GM12892 (cell line): ENCODE measurements around the gene NAPSA.
"Not testable (repeated sequence)": the region's sequence is repeated elsewhere in the genome, so short reads cannot be mapped to it uniquely, and the experiment has no call there.

Source experiments
- DNase-seq: peaks from one replicate; pipeline ENCODE4 v3.0.0; 2011; ENCODE audit not compliant: insufficient read length
- FAIRE-seq: peaks from 2 replicates; lab custom pipeline; 2011; peaks lifted over from hg19 to GRCh38; lab: Jason Lieb, UNC
- POLR2A ChIP-seq: IDR thresholded peaks from 2 replicates; pipeline ENCODE4 v1.6.1; 2011; ENCODE audit warnings: low read depth, low read length, control low read depth
- POLR2AphosphoS5 ChIP-seq: IDR thresholded peaks from 2 replicates; pipeline ENCODE4 v1.6.1; 2011; ENCODE audit warnings: low read depth, low read length, control low read depth
- TAF1 ChIP-seq: IDR thresholded peaks from 2 replicates; pipeline ENCODE4 v1.6.1; 2011; ENCODE audit warnings: low read depth, mild to moderate bottlenecking, control low read depth, low read length, borderline replicate concordance

Gene NAPSA

GRCh38 chr19:50371914-50372475, 6.6 kb upstream of the NAPSA start:
- no peak for TF ChIP-seq POLR2A
- TF ChIP-seq POLR2AphosphoS5 = no peak
- no peak for TF ChIP-seq TAF1
- FAIRE-seq = no peak

GRCh38 chr19:50368649-50369570, 3.5 kb upstream of the NAPSA start:
- DNase-seq = no peak
- peak; percentile 96 for FAIRE-seq

More at GRCh38 chr19:50371914-50372475, 6.6 kb upstream of the NAPSA start:
- DNase-seq = no peak

GRCh38 chr19:50362656-50363424, 2.6 kb downstream of the NAPSA start:
- DNase-seq (no peak), FAIRE-seq (peak; percentile 50)
- TF ChIP-seq POLR2A = no peak
- TF ChIP-seq TAF1 = no peak
- no peak for TF ChIP-seq POLR2AphosphoS5

More at GRCh38 chr19:50368649-50369570, 3.5 kb upstream of the NAPSA start:
- TF ChIP-seq TAF1 (0 out of 2 replicates have a peak, but pooled peaks have one; percentile 52), POLR2AphosphoS5 (0 out of 2 replicates have a peak, but pooled peaks have one; percentile 13), POLR2A (peak; percentile 53; the same call in 1 of the 2 replicates)

DNA sequence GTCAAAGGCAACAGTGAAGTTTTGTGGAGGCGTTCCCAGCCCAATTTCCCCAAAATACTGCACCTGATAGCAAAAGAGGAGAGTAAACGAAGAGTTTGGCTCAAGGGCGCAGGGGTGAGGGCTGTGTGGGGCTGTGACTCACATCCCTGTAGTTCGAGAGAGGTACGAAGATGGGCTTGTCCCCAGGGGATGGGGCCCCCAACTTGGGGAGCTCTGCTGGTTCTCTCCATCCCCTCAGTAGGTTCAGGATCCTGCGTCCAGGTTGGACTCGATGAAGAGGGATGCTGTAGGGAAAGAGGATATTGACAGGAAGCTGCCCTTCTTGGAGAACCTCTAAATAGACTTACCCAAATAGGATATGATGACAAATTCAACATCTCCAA, 3.4 kb downstream of the NAPSA start:
- no peak for FAIRE-seq
- no peak for DNase-seq
- no peak for TF ChIP-seq TAF1
- TF ChIP-seq POLR2AphosphoS5 = no peak
- TF ChIP-seq POLR2A = no peak

DNA sequence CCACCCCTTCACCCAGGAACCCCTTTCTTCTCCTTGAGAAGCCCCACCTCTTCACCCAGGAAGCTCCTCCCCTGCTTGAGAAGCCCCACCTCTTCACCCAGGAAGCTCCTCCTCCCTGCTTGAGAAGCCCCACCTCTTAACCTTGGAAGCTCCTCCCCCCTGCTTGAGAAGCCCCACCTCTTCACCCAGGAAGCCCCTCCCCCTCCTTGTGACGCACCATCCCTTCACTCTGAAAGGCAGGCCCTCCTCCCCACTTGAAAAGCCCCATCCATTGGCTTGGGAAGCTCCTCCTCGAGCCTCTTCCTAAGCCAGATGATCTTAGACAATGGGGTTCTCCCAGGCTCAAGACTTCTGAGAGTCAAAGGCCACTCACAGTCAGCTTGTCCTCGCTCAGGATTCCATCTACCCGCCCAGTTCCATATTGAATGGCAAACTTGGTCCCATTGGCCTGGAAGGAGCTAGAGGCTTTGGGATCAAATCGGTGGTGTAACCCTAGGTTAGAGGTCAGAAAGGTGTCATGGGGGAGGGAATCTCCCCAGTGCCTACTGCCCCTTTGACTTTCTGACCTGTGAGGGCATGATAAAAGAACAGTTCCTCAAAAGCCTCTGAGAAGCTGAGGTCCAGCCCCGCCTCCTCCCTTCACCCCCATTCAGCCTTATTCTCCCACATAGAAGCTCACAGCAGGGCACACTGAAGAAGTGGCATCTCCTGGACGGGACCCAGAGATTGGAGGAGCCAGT, 4.0 kb downstream of the NAPSA start:
- no peak for TF ChIP-seq POLR2A
- no peak for FAIRE-seq
- no peak for DNase-seq

GRCh38 chr19:50359328-50359818, 6.1 kb downstream of the NAPSA start:
- peak; percentile 57 for FAIRE-seq
- DNase-seq = no peak
- TF ChIP-seq TAF1 (no peak), POLR2A (no peak), POLR2AphosphoS5 (no peak)

GRCh38 chr19:50358483-50359327, 6.7 kb downstream of the NAPSA start:
- peak; percentile 75 for FAIRE-seq
- peak; percentile 77 for DNase-seq
- peak; percentile 22; the same call in 1 of the 2 replicates for TF ChIP-seq TAF1
- peak; percentile 62; the same call in 1 of the 2 replicates for TF ChIP-seq POLR2AphosphoS5
- peak; percentile 74 for TF ChIP-seq POLR2A

DNA sequence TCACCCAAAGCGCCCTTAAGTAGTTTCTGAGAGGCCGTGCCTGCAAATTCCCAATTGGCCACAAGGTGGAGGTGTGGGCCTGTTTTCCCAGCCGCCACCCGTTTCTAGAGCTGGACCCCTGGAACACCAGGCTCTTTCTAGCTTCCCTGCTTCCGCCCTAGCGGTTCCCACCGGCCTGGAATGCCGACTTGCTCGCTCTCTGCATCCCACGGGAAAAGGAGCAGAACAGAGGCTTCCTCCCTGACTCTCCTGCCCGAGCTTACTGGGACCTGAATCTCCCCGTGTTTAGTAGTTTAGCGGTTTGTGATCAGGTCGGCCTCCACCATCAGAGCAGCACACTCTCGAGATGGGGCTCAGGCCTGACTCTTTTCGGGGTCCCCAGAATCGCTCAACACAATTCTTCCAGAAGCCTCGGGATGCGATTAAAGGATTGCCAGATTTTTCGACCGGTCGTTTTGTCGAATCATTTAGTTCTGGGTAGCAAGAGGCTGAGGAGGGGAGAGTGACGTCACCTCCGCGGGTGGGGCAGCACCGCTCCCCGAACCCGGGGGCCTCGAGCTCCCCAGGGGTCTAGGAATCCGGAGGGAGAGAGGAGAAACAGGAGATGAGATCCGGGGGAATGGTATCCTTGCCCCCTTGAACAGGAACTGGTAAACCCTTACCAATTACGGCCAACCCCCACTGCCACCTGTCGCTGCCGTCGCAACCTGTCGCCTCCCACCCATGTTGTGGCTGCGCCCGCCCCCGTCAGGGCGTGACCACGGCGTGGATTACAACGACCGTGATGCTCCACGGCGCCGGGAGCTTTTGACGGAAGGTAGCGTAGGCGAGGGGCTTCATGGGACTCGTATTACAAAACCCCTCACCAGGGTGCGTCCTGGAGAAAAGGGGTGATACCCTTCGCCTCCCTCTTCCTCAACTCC, 8.0 kb downstream of the NAPSA start:
- TF ChIP-seq POLR2A (0 out of 2 replicates have a peak, but pooled peaks have one; percentile 42), POLR2AphosphoS5 (no peak; the same call in 1 of the 2 replicates), TAF1 (no peak)
- FAIRE-seq (peak; percentile 95), DNase-seq (peak; percentile 53)

DNA sequence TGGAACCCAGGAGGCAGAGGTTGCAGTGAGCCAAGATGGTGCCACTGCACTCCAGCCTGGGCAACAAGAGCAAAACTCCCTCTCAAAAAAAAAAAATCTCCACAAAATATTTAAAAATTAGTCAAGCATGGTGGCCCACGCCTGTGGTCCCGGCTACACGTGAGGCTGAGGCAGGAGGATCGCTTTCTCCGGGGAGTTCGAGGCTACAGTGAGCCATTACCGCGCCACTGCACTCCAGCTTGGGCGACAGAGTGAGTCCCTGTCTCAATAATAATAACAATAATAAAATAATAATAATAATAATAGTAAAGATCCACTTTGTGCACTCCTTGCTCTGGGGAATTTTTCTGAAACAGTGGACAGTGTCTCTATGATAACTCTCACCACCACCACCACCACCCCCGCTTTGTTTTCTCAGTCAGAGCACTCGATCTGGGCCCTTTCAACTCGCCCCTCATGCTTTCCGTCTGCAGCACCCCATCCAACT, 8.7 kb downstream of the NAPSA start:
- DNase-seq (no peak), FAIRE-seq (no peak)
- TF ChIP-seq POLR2AphosphoS5 = no peak
- no peak for TF ChIP-seq TAF1
- TF ChIP-seq POLR2A = no peak

GRCh38 chr19:50353487-50353880, 12.0 kb downstream of the NAPSA start:
- DNase-seq, FAIRE-seq: not testable (repeated sequence)
